NOMO-1 treated with DMSO at 0.1 percent for 48 hours (cell line): ENCODE data around the gene NMNAT2.
"Not testable (repeated sequence)": the region's sequence is repeated elsewhere in the genome, so short reads cannot be mapped to it uniquely, and the experiment has no call there.

Source experiments
- DNase-seq: peaks from one replicate; lab custom pipeline; 2025; ENCODE audit not compliant: unreplicated experiment; lab: John Stamatoyannopoulos, UW

The NMNAT2 gene

DNA sequence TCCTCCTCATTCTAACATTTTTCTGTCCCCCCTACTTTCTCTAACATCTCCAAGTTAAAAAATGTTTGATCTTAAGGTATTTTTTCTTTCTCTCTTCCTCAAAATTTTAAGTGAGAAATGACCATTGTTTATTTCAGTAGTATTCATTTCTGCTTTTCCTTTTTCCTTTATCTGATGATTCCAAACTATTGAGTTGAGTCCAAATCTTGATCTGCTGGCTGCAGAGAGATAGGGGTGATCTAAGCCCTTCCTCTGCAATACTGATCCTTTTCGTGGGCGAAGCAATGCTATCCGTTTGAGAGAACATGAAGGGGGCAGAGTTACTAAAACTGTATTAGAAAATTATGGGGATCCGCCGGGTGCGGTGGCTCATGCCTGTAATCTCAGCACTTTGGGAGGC is 516 bp upstream of the NMNAT2 start:
- no peak for DNase-seq

DNA sequence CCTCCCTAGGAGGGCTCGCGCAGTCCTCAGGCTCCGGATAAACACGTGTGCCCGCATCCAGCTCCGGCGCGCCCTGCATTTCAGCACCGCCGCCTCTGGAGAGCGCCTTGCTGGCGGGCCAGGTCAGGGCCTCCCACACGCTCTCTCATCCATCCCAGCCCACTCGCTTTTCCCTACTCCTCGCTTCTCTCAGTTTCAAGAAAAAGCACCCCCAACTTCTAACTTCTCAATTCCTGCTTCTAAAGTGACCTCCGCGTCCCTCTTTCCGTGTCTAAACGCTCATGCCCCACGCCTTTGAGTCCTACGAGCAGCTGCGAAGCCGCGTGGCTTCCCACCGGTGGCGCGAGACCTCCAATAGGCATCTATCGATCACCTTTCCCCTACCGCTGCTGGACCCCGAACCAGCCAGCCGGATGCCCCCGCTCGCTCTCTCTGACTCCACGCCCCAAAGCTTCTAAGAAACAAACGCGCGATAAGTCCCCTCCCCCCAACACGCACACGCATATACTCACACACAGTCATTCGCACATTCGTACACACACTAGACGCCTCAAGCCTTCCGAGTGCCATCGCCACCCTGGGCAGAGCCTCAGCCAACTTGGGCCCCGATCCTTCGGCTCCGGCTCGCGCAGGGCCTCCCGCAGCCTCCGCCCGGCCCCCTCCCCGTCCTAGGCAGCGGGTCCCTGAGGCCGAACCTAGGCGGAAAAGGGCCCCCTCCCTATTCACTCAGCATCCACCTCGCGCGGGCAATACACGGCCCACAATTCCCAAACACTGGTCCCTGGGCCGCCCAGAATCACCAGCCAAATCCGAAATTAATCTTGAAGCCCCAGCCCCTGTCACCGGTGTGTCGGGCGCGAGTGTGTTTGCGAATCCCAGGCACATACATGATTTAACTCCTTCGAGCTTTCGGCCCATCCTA is 1.1 kb downstream of the NMNAT2 start:
- no peak for DNase-seq

DNA sequence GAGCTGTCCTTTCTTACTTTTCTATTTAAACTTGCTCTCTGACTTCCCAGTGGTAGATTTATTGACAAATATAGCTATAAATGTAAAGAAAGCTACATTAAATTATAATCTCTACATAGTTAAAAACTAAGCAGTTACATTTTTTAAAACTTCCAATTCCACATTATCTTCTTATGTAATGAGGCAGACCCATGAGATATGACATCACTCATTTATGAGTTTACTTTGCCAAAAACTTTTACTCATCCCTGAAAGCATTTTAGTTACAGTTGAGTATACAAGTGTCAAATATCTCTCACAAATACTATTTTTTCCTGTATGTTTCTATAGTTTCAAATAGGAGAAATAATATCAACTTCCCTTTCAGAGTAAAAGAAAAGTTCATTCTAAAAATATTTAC is 3.8 kb downstream of the NMNAT2 start:
- DNase-seq: no peak

DNA sequence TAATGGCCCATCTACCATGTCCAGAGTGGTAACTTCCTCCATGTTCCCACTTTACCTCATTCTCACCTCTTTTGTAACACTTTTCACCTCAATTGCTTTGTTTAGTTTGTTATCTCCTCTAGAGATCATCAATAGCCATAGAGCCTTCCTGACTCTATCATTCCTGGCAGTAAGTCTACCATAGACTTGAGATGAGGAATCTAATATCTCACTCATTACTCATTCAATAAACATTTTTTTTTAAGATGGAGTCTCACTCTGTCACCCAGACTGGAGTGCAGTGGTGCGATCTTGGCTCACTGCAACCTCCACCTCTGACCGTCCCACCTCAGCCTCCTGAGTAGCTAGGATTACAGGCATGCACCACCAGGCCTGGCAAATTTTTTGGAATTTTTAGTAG is 7.1 kb downstream of the NMNAT2 start:
- DNase-seq: no peak

DNA sequence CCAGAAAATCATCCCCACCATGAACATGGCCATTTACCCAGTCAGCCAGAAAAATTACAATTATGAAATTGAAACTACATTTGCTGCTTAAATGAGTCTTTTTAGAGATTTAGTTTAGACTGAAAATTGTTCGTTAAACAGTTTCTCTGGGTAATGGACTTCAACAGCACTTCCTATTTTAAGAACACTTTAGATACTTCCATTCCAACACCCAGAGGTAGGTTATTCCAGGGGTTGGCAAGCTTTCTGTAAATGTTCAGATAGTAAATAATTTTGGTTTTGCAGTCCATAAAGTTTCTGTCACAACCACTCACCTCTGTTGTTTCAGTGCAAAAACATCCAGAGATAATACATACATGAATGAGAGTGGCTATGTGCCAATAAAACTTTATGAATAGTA is 10.2 kb downstream of the NMNAT2 start:
- DNase-seq: no peak

DNA sequence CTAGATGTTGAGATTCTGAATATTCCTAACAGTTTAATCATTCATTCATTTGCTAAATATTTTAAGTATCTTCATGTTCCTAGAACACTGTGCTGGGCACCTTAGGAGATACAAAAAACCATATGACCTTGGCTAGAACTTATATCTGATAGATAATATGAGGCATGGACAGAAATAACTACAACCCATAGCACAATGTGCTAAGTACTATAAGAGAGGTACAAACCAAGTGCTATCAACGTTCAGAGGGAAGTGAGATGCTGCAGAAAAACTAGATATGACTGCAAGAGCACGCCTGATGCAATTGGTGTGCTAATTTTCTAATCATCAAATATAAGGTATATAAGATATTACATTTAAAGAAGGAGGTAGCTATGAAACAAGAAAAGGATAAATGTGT is 10.7 kb downstream of the NMNAT2 start:
- no peak for DNase-seq

DNA sequence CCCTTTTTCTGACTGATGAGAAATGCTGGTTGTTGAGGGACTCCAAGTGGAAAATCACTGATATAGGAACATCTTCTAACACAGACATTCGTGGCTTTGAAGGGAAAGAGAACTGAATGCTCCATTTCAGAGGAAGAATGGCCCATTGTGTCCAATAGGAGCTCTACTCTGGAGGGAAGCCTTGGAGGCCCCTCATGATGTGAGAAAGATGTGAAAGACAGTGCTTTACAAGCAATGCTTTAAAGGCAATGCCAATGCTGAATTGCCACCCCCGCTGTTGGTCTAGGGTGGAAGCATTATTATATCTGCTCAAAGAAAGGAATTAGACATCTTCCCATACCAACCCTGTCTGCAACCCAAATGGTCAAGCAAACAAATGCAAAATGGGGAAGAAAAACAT is 13.7 kb downstream of the NMNAT2 start:
- no peak for DNase-seq

DNA sequence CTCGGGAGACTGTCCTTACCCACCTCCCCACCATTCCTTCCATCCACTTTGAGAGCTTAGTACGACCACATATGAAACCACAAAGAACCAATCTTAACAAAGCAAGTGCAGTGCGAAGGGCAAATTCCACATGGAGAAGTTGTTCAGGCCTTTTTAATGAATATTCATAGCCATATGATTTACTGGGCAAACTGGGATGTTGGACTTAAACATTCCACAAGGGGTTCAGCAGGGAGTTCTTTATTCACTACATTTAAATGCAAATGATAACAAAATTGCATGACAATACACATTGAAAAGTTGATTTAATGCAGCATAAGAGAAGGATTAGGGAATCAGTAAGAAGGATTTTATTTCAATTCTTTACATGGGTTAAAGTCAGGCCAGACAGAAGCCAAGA is 14.7 kb downstream of the NMNAT2 start:
- DNase-seq: no peak

DNA sequence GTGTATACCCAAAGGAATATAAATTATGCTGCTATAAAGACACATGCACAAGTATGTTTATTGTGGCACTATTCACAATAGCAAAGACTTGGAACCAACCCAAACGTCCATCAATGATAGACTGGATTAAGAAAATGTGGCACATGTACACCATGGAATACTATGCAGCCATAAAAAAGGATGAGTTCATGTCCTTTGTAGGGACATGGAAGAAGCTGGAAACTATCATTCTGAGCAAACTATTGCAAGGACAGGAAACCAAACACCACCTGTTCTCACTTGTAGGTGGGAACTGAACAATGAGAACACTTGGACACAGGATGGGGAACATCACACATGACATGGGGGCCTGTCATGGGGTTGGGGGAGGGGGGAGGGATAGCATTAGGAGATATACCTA is 16.6 kb downstream of the NMNAT2 start:
- not testable (repeated sequence) for DNase-seq

DNA sequence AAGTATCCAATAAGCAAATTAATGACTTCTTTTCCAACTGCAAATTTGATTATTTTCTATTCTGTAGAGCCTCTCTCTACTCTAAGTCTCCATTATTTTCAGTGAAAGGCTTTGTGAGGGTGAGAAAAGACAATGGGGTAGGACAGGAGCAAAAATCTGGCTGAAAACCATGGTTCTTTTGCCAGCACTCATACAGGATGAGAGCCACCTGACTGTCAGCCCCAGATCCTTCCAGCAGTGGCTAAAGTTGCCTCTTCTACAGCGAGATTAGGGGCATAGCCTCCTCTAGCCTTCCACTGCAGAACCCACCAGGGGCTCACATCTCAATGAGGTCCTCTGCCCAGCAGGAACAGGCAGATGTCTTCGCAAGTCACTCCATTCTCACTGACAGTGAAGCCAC is 23.7 kb downstream of the NMNAT2 start:
- no peak for DNase-seq

DNA sequence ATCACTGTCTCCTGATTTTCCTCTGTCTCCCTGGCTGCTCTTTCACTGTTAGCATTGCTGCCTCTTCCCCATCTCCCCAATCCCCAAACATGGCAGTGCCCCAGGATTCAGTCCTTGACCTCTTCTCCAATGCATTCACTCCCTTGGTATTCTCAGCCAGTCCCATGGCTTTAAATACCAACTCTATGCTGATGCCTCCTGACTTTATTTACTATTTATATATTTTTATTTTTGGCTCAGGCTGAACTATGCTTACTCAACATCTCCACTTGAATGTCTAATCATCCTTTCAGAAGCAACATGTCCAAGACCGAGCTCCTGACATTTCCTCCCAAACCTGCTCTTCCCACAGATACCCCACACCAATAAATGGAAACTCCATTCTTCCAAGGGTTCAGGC is 26.3 kb downstream of the NMNAT2 start:
- no peak for DNase-seq

DNA sequence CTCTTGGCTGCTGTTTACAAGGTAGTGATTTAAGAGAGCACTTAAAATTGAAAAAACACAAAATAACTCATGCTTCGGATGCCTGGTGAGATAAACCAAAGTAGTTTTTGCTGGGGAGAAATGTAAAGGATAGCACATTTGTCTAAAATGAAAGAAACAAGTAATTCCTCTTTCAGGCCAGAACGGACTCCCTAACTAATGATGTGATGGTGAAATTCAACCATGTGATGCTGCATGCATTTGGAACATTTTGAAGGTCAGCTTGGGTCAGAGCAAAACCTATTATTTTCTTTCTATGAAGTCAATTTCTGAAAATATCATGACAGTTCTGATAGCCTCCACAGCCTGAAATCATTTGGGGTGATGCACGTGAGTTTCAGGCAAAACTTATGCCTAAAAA is 27.6 kb downstream of the NMNAT2 start:
- no peak for DNase-seq

DNA sequence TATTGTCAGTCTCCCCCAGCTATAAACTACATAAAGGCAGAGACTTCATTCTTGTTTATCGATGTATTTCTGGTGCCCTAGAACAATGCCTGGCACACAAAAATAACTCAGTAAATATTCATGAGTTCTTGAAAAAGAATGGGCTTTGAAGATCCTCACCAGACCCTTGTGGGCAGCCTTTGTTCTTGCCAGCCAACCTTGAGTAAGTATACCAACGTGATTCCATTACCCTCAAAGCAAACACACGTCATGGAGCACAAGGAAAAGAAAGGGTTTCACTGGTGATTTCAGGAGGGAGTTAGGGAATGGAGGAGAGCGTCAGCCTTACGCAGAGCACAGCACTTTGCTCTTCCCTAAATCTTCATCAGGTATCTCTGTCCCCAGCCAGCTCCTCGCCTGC is 29.4 kb downstream of the NMNAT2 start:
- DNase-seq: no peak

DNA sequence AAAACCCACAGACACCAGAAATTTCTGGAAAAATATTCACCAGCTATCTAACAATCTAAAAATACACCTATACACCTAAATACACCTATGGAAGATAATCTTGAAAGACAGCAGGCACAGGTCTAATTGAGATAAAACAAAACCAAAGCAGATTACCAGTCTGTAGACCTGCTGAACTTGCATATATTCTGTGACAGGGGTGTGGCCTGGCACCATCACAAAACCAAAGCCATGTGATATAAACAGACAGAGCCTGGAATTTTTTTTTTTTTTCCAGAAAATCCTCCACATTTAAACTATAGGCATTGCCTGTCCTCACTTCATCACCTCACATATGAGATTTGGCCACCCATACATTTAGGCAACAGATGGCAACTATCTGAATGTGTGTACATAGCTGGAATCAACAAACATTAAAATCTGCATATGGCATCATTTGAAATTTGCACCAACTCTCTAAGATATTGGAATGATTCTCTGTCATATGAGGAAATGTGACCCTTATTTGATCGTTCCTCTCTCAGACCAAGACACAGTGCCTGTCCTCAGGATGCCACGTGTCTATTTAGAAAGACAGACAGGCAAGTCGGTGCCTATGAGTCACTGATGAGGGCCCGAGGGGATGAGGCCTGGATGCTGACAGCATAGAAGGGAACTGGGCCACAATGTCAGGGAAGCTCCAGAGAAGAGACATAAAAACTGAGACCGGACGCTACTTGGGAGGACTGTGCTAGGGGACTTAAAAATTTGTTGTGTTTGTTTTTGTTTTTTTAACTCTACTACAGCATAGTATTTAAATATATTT is 32.6 kb downstream of the NMNAT2 start:
- DNase-seq: no peak

DNA sequence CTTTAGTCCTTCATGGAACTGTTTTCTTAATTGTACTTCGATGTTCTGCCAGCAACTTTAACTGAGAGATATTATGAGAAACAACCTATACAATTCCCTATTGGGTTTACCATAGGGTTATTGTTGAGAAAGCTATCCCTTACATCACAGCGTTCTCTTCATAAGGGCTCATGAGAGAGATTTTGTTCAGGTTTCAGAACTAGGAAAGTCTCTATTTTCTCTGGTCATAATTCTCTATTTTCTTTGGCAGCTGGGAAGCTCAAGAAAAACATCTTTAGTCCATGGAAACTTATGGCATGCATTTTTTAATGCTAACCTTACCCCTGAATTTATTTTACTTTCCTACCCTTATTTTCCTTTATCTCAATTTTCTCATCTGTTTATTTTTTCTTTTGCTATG is 38.2 kb downstream of the NMNAT2 start:
- no peak for DNase-seq

DNA sequence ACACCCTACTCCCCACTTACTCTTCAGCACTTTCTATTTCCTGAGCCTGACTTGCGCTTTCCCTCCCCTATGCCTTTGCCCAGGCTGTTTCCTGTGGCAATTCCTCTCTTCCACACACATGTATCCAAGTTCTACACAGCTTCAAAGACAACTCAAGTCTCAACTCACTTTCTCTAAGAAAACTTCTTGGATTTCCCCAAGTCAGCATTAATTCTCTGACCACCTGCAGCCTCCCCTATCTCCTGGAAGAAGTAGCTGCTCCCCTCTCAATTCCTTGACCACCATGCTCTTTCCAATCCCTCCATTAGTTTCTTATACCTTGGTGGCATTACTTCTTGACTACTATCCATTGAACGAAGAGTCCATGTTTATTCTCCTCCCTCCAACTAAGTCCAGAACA is 42.8 kb downstream of the NMNAT2 start:
- no peak for DNase-seq

DNA sequence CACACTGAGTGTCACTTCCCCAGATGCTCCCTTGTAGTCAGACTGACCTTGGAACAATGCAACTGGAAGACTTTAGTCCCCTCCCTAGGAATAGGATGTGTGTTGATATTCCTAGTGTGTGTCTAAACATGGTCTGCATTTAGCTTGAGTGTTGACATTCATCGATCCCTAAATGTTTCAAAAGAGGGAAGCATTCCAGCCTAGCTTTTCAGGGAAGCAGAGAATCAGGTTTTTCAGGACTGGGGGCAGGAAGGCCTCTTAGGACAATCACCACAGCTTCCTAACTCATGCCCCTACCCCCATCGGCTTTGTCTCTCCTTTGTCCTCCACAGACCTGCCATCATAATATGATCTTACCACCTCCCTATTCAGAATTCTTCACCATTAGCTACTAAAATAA is 43.4 kb downstream of the NMNAT2 start:
- DNase-seq: no peak

DNA sequence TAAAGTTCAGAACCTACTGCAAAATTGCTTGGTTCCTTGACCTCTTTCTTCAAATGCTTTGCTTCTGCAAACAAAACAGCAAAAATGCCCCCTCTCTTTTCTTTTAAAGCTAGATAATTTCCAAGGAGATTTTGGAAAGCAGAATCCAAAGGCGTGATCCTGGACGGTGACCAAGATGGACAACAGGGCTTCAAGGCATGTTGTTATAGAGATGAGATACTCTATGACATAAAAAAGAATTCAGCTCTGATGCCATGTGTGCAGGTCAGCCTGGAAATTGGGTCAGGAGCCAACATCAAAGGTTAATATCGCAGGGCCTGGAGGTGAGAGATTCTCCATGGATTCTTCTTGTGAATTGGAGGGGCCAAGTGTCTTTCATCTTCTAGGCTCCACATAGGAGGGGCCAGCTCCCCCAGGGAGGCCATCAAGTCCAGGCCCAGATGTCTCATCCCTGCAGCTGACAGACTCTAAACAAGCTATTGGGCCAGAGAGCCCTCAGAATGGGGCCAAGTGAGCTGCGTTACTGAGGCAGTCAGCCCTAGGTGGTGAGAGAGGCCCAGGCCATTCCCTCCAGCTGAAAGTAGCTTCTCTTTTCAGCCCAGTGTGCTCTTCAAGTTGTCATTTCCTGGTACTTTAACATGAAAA is 45.5 kb downstream of the NMNAT2 start:
- no peak for DNase-seq

DNA sequence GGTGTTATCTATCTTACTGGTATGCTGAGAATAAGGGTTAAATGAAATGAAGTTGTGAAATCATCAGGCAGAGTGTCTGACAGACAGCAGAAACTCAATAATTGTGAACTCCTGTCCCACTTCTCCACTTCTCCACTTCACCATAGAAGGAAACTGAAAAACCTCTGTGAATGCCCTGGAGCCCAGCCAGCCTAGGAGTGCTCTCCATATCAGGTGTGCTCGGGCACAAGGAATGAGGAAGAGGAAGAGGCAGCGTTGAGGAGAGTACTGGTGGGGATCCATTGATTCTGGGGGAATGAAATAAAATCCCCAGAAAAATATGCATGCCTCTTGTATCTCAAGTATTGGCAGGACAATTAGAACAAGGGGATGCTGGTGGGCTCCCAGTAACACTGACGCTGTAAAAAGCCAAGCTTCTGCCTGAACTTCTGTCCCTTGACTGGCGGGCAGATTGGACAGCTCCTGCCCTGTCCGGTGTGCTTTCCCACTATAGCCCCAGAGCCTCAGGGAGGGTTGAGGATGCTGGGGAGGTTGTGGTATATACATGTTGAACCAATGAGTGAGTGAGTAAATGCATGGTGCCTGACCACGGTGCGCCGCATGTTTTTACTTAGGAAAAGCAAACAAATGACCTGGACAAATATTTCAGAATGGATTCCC is 47.7 kb downstream of the NMNAT2 start:
- DNase-seq: no peak

DNA sequence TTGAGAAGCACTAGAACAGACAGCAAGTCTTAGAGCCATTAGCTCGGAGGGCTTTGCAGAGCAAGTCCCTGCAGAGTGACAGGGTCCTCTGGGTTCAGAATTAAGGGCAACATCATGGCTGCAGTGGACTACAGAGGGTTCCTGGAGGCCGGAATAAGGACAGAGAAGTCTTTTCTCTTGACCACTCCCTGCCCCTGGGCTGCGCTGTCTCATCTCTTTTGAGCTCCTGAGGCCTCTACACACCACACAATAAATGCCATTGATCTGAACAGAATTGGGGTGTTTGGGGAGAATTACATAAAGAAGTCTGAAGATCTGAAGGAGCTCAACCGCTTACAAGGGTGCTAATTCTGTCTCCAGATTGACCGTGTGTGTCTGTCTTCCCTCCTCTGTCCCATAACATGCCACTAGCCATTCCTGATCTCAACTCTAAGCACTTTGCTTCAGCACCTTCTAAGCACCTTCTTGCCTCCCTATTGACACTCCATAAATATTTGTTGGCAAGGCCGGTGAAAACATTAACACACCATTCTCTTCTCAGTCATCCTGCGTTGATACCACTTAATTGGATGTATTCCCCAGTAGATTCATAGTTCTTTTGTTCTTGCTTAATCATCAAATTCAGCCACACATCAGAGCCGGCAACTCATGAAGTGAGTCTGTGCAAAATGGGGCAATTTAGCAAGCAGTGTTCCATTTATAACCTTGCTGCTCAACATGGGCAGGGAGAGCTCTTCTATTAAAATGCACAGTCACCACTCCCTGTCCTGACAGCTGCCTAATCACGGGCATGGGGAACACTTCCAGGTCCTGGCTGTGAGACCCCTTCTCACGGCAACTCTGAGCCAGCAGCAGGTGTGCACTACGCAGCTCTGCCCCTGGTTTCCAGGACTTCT is 49.7 kb downstream of the NMNAT2 start:
- DNase-seq: peak; percentile 34
